NCI-H82 (cell line): ENCODE measurements around the gene SLC20A1.
"Not testable (repeated sequence)": the region's sequence is repeated elsewhere in the genome, so short reads cannot be mapped to it uniquely, and the experiment has no call there.

Source experiments
- DNase-seq: peaks from one replicate; lab custom pipeline; 2025; lab: John Stamatoyannopoulos, UW

The SLC20A1 gene, protein sequence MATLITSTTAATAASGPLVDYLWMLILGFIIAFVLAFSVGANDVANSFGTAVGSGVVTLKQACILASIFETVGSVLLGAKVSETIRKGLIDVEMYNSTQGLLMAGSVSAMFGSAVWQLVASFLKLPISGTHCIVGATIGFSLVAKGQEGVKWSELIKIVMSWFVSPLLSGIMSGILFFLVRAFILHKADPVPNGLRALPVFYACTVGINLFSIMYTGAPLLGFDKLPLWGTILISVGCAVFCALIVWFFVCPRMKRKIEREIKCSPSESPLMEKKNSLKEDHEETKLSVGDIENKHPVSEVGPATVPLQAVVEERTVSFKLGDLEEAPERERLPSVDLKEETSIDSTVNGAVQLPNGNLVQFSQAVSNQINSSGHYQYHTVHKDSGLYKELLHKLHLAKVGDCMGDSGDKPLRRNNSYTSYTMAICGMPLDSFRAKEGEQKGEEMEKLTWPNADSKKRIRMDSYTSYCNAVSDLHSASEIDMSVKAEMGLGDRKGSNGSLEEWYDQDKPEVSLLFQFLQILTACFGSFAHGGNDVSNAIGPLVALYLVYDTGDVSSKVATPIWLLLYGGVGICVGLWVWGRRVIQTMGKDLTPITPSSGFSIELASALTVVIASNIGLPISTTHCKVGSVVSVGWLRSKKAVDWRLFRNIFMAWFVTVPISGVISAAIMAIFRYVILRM

DNA sequence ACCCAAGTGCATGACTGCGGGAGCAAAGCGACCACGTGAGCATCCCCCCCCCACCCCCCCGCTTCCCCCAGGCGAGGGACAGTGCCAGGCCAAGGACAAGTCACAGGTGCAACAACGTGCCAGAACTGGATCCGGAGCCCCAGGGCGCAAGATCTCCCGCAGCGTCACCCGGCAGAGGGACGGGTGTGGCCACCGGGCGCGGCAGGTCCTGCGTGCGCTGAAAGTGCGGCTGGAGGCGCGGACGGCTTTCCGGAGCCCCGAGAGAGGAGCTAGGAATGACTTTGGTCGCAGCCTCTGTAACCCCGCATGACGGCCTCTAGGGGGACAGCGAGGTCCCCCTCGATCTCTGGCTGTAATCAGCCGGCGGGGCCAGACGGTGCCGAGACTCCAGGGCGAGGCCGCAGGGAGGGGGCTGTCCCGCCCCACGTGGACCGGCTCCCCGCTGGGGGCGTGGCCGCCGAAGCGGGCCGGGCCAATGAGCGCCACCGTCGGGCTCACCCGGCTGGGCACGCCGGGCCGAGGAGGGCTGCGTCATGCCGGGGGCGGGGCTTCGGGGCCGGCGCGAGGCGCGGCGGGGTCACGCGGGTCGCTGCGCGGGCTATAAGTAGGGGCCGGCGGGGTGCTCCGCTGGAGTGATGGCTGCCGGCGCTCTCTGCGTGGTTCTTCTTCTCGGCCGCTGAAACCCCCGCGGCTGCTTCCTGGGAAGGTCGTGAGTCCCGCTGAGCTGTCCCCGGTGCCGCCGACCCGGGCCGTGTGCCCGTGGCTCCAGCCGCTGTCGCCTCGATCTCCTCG, at the start of gene SLC20A1:
TSS of gene SLC20A1 (plus strand) at position 630 of the 792 bp plus-strand sequence. CDS start 890 bp downstream, outside the sequence.
- peak; percentile 96 for DNase-seq

DNA sequence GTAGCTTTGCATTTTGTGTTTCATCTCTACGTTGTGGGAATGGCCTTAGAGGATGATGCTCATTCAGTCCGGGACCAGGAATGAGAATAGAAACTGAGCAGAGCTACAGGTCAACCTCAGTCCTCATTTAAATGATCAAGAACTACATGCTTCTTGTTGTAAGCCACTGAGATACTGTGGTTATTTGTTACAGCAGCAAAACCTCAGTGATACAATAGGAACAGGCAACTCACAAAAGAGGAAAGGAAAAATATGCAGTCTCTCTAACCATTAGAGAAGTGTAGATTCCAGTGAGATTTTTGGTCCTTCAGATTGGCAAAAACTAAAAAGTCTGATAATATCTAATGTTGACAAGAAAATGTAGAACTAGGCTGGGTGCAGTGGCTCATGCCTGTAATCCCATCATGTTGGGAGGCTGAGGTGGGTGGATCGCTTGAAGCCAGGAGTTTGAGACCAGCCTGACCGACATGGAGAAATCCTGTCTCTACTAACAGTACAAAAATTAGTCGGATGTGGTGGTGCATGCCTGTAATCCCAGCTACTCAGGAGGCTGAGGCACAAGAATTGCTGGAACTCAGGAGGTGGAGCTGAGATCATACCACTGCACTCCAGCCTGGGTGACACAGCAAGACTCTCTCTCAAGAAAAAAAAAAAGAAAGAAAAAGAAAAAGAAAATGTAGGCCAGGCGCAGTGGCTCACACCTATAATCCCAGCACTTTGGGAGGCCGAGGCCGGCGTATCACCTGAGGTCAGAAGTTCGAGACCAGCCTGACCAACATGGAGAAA, 48.0 kb upstream of the SLC20A1 start:
- DNase-seq: no peak

DNA sequence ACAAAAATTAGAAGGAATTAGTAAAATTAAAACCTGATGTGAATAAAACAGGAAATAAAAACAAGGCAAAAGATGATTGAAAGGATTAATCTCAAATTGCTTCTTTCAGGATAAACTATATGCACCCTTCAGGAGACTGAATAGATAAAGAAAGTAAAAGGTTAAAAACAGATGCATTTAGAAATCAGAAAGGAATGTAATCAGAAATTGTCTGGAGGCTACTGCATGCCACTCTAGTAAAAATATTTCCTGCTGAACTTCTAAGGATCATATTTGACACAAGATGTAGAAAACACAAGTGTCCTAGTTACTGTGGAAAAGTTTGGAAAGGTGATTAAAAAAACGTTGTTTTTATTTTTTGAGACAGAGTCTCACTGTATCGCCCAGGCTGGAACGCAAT, 45.1 kb upstream of the SLC20A1 start:
- DNase-seq: no peak

DNA sequence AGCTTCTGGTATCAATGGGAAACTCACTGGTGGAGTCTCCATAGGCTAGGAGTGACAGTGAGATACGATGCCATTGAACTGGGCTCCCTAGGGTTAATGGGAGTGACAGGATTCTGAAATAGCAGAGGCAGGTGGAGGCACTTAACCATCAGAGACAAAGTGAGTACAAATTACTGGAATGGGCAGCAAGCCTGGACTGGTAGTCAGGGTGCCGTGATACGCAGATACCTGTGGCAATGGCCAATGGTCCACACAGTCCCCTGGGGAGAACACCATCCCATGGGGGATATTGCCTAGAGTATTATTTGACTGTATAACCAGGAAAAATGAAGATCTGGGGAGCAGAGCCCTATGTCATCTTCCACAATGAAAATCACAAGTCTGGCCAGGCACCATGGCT, 44.0 kb upstream of the SLC20A1 start:
- no peak for DNase-seq

DNA sequence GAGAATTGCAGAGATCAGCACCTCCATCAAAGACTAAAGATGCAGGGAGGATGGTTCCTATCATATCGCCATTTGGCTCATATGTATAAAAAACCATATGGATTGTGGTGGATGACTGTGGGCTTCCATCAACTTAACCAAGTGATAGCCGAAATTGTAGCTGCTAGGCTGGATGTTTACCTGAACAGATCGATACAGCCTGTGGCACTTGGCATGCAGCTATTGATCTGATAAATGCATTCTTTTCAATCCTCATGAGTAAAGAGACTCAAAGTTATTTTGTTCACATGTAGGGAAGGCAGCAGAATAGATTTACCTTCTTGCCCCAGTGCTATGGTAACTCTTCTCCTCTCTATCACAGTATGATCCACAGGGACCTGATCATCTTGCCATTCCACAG, 42.8 kb upstream of the SLC20A1 start:
- no peak for DNase-seq

DNA sequence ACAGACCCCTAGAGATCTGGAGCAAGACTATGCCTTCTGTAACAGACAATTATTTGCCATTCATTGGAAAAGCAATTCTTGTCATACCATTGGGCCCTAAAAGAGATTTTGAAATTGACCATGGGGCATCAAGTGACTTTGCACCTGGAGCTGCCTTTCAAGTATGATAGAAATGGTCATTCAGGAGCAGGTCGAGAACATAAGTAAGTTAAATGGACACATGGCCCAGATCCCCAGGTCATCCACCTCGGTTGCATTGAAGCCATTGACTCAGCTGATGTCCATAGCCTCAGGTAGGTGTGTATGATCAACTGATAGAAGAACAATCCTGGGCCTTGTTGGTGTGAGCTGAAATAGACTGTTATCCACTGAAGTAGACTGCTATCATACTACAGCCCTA, 42.0 kb upstream of the SLC20A1 start:
- no peak for DNase-seq

DNA sequence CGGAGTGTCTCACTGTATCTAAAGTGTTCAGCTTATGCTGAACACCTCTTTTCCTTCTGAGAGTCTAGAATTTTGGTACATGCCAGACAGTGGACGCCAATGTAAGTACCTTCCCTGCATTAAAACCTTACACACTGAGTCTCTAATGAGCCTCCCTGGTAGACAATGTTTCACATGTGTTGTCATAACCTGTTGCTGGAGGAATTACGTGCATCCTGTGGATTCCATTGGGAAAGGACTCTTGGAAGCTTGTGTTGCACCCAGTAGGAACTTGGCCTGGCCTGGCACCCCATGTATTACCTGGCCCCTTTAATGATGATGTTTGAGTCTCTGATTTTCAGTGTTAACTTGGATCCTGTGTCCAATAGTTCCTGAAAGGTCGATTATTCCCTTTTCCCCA, 40.8 kb upstream of the SLC20A1 start:
- no peak for DNase-seq

DNA sequence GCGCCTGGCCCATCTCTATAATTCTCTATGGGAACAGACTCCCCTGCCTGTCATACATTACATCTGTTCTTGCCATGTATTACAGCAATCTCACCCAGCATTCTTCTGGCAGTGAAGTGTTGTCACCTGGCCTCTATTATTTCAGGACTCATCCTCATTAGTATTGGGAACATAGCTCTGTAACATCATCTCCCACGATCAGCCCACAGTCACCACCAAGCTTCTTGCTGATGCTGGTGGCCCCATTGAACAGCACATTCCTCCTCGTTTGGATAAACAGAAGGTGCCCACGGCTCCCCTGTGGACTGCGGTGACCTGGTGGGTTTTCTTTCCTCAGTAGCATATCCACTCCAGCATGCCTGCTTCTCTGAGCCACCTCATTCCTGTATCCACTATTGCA, 39.8 kb upstream of the SLC20A1 start:
- no peak for DNase-seq

DNA sequence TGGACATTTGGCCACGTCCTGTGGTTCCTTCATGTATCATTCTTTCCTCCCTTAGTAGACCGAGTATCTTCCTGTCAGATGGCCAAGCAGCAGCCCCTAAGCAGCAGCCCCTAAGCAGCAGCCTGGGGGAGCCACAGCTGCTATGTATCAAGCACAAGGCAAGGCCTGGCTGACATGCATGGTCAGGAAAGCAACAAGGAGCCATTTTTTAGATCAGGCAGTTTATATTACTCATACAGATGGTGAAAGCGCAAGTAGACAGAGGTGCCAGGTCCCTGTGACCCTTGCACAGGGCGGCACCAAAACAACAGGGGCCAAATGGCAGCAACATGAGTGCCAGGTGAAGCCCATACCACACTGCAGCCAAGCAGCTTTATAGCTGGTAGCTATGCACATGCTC, 39.2 kb upstream of the SLC20A1 start:
- no peak for DNase-seq

DNA sequence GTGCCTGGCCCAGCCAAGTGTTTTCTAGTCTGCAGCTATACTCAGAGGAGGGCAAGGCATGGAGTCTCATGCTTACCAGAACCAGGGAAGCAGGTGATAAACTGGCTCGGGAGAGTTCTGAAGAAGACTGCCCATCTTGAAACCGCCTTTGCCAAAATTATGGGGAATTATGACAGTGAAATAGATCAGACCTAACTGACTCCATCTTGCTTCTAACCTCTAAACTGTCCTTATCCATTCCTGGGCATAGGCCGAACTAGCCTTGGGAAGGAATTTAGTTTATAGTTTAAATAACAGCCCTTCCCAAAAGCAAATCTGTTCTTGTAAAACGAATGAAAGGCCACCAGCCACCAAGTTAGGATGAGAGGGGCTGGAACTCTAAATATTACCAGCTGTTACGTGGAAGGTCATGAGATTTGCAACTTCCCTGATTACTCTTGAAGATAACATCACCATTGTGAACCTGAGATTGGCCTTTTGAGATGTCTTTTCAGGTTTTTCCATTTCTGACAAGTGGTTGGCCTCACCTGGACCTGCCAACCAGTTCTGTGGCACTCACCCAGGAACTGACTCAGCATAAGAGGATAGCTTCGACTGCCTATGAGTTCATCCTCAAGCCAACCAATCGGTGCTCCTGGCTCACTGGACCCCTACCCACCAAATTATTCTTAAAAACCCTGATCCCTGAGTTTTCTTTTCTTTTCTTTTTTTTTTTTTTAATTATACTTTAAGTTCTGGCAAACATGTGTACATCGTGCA, 37.9 kb upstream of the SLC20A1 start:
- no peak for DNase-seq

DNA sequence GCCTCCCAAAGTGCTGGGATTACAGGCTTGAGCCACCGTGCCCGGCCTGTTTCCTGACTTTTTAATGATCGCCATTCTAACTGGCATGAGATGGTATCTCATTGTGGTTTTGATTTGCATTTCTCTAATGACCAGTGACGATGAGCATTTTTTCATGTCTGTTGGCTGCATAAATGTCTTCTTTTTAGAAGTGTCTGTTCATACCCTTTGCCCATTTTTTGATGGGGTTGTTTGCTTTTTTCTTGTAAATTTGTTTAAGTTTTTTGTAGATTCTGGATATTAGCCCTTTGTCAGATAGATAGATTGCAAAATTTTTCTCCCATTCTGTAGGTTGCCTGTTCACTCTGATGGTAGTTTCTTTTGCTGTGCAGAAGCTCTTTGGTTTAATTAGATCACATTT, 36.4 kb upstream of the SLC20A1 start:
- not testable (repeated sequence) for DNase-seq

DNA sequence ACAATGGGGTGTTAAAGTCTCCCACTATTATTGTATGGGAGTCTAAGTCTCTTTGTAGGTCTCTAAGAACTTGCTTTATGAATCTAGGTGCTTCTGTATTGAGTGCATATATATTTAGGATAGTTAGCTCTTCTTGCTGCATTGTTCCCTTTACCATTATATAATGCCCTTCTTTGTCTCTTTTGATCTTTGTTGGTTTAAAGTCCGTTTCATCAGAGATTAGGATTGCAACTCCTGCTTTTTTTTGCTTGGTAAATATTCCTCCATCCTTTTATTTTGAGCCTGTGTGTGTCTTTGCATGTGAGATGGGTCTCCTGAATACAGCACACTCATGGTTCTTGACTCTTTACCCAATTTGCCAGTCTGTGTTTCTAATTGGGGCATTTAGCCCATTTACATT, 33.5 kb upstream of the SLC20A1 start:
- DNase-seq: not testable (repeated sequence)

DNA sequence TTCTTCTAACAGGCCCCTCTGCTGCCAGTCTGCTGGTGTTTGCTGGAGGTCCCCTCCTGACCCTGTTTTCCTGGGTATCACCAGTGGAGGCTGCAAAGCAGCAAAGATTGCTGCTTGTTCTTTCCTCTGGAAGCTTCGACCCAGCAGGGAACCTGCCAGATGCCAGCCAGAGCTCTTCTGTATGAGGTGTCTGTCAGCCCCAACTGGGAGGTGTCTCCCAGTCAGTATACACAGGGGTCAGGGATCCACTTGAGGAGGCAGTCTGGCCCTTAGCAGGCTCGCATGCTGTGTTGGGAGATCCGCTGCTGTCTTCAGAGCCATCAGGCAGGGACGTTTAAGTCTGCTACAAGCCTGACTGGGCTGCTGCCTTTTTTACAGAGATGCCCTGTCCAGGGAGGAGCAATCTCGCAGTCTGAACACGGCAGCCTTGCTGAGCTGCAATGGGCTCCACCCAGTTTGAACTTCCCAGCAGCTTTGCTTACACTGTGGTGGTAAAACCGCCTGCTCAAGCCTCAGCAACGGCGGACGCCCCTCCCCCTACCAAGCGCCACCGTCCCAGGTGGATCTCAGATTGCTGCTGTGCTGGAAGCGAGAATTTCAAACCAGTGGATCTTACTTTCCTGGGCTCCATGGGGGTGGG, 31.4 kb upstream of the SLC20A1 start:
- peak; percentile 22 for DNase-seq

DNA sequence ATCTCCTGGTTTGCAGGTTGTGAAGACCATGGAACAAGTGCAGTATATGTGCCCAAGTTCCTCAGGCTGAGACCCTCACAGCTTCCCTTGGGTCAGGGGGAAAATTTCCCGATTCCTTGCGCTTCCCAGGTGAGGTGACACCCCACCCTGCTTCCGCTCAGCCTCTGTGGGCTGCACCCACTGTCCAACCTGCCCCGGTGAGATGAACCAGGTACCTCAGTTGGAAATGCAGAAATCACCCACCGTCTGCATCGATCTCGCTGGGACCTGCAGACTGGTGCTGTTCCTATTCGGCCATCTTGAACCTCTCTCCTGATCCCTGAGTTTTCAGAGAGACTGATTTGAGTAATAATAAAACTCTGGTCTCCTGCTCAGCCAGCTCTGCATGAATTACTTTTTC, 30.7 kb upstream of the SLC20A1 start:
- no peak for DNase-seq

DNA sequence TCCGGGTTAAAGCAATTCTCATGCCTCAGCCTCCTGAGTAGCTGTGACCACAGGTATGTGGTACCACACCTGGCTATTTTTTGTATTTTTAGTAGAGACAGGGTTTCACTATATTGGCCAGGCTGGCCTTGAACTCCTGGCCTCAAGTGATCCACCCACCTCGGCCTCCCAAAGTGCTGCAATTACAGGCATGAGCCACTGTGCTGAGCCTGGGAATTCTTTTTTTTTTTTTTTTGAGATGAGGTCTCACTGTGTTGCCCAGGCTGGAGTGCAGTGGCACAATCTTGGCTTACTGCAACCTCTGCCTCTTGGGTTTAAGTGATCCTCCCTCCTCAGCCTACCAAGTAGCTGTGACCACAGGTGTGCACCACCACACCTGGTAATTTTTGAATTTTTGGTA, 29.9 kb upstream of the SLC20A1 start:
- DNase-seq: not testable (repeated sequence)

DNA sequence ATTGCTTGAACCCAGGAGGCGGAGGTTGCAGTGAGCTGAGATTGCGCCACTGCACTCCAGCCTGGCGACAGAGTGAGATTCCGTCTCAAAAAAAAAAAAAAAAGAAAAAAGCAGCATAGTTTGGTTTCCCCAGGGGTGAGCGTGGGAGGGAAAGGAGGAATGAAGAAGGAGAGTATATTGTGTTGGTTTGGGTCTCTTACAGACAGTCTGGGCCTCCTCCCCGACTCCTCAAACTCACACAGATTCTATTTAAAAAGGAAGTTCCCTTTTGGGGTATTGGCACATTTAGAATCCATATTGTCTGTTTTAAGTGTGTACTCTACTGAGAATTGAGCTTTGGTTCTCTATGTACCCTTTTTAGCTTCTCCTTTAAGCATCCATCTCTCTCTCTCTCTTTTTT, 27.4 kb upstream of the SLC20A1 start:
- no peak for DNase-seq

DNA sequence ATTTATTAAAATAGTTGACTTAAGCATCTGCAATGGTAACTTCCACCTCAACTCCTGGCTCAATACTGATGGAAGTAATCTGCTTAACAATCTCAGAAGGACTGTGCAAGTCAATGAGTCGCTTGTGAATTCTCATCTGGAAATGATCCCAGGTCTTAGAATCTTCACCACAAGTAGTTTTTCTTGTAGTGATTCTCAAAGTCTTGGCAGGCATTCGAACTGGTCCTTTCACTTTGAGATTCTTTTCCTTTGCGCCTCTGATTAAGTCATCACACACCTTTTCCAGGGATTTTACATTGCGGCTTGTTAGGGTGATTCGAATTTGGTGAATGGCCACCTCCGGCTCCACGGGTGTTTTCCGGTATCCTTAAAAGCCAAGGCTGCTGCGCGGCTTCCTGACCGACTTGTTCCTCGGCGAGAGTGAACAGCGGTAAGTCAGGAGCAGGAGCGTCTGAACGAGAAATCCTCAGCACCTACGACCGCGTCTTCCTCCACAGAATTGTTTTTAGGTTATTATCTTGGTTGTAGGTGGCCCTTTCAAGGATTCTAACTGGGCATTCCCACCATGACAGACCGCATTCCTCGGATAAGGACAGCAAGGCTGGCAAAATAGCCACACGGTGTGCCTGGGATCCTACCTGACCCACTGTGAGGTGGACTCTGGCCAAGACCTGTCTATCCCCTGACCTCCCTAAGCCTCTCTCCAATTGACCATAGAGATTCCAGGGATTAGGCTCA, 23.8 kb upstream of the SLC20A1 start:
- DNase-seq: no peak

DNA sequence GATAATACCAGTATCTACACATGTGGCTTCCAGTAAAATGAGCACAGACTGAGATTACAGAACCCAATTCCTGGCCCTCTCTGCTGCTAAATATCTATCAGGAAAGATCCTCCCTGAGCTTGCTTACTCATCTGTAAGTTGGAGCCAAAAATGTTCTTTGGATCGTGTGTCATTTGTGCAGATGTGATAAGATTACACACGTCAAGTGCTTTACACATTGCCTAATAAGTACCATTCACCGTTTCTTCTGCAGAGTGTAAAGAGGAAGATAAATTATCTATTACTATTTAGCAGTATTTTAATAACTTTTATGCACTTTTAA, 23.2 kb upstream of the SLC20A1 start:
- DNase-seq: peak; percentile 18

DNA sequence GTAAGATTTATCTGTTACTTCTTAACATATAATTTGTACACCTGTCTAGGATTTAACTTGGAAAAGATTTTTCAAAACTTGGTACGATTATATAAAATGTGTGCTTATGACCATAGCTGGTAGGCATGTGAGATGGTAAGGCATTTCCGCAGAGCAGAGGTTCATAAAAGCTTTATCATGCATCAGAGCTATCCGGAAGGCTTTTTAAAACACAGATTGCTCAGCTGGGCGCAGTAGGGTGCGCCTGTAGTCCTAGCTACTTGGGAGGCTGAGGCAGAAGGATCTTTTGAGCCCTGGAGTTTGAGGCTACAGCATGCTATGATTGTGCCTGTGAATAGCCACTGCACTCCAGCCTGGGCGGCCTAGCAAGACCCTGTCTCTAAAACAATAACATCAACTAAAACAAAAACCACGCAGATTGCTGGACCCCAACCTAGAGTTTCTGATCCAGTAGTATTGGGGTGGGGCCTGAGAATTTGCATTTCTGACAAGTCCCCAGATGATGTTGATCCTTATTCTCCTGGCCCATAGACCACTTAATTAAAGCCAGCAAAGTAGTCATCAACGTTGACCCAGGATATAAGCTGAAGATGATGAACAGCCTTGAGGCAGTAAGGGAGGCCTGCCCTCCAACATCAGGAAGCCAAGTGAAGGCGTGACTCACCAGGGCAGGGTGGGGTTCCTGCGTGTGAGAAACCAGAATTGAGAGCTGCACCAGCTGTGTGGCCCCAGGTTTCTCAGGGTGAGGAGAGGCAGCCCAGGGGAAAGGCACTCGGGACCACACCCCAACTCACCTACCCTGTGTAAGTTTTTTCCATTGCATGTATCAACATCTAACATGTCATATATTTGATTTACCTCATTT, 21.6 kb upstream of the SLC20A1 start:
- DNase-seq: no peak
